ENCODE measurements around the gene MMP27. TPM values are rescaled to one million over a fixed set of nuclear protein-coding genes. Genes with fewer than 3 reads are reported as not detected.

Gene MMP27
- not detected in 2 replicates for total RNA-seq

GRCh38 chr11:102705626-102706025 lies at the start of gene MMP27:
TSS of gene MMP27 (minus strand) at chr11:102705769. CDS start at chr11:102705714, 55 bp downstream.

GRCh38 chr11:102724904-102725500 lies 19.4 kb upstream of the MMP27 start, which contains the start of gene MMP8:
TSS of gene MMP8 (minus strand) at chr11:102724954. CDS start at chr11:102724855, 99 bp downstream.

Other genes with a start within 250 kb of the MMP27 start
- gene MMP7, start 175.0 kb downstream of the MMP27 start, total RNA-seq = not detected in 2 replicates
- not detected in 2 replicates for gene MMP20, start 80.4 kb downstream of the MMP27 start, total RNA-seq
- not detected in 2 replicates for gene MMP8, start 19.2 kb upstream of the MMP27 start, total RNA-seq
- 0.39 and 2.6 TPM in 2 replicates for gene MMP10, start 74.9 kb upstream of the MMP27 start, total RNA-seq
- gene MMP1, start 92.4 kb upstream of the MMP27 start, total RNA-seq = 0.39 and 0.43 TPM in 2 replicates
- under 0.01 and 3.6 TPM in 2 replicates for gene MMP3, start 137.8 kb upstream of the MMP27 start, total RNA-seq
- gene MMP12, start 169.2 kb upstream of the MMP27 start, total RNA-seq = 0.22 TPM in 1 of 2 replicates, not detected in the other
- not detected in 2 replicates for gene MMP13, start 250.0 kb upstream of the MMP27 start, total RNA-seq